K562 (cell line): ENCODE measurements around the gene LYRM7. TPM values are rescaled to one million over a fixed set of nuclear protein-coding genes. Genes with fewer than 3 reads are reported as not detected.

Experiments used
- BRD4 ChIP-seq: fragments of 200-600 bp; sonication (generic); IDR thresholded peaks from 2 replicates; pipeline ENCODE4 v1.6.1; 2017; ENCODE audit warnings: inconsistent platforms
- ERF ChIP-seq: fragments of 450-650 bp; formaldehyde crosslinking; IDR thresholded peaks from 2 replicates; pipeline ENCODE4 v1.4.0; 2020; ENCODE audit warnings: mild to moderate bottlenecking, mixed read lengths
- FOXJ2 ChIP-seq: fragments of 200-800 bp; sonication (Bioruptor generic); IDR thresholded peaks from 2 replicates; pipeline ENCODE4 v1.6.1; 2016; ENCODE audit warnings: missing genetic modification characterization, missing compliant biosample characterization
- RBBP5 ChIP-seq: fragments of 200-600 bp; sonication (generic); IDR thresholded peaks from 2 replicates; pipeline ENCODE4 v1.6.1; 2012; ENCODE audit warnings: borderline replicate concordance, mild to moderate bottlenecking, low read length, control low read depth, inconsistent platforms; ENCODE audit not compliant: insufficient read depth, poor library complexity, severe bottlenecking
- TEAD4 ChIP-seq, 2 experiments: sonication (generic) in 1 of 2; formaldehyde crosslinking in 1 of 2; IDR thresholded peaks; 2 replicates each; pipeline versions ENCODE4 v1.6.1 to v1.8.0; 2012 to 2022; ENCODE audit warnings: borderline replicate concordance in 1 of 2, inconsistent platforms in 1 of 2, low read length in 1 of 2, mild to moderate bottlenecking in 1 of 2, missing genetic modification reagents in 1 of 2
- VEZF1 ChIP-seq: fragments of 200-800 bp; sonication (Bioruptor generic); IDR thresholded peaks from 2 replicates; pipeline ENCODE4 v1.6.1; 2017; ENCODE audit warnings: missing genetic modification characterization, missing compliant biosample characterization
- ZNF184 ChIP-seq: sonication (generic); formaldehyde crosslinking; IDR thresholded peaks from 2 replicates; pipeline ENCODE4 v1.5.0; 2020; ENCODE audit warnings: missing genetic modification reagents
- ZNF398 ChIP-seq: fragments of 250-450 bp; sonication (Bioruptor Pico); IDR thresholded peaks from 2 replicates; pipeline ENCODE4 v1.8.0; 2021; ENCODE audit warnings: moderate library complexity, mild to moderate bottlenecking, inconsistent platforms
- ZNF408 ChIP-seq: fragments of 250-450 bp; sonication (Bioruptor Pico); IDR thresholded peaks from 2 replicates; pipeline ENCODE4 v1.4.0; 2020; ENCODE audit warnings: low read depth, mild to moderate bottlenecking, moderate library complexity
- ZNF584 ChIP-seq: fragments of 200-800 bp; sonication (Bioruptor generic); IDR thresholded peaks from 2 replicates; pipeline ENCODE4 v1.6.1; 2016; ENCODE audit warnings: low read depth, mild to moderate bottlenecking, missing genetic modification characterization, missing compliant biosample characterization
- polyA plus RNA-seq, 8 experiments: library from polyadenylated mRNA; depleted of rRNA in 4 of 8; stranded (reverse) in 5 of 8; unstranded in 3 of 8; fragments of >200 nt; fragmentation: Nextera tagmentation in 2 of 8; fragmentation: Illumina TruSeq in 1 of 8; extraction: Ambion mirVana in 2 of 8; extraction: Trizol in 1 of 8; gene quantifications; 2 replicates each; pipeline versions ENCODE4 v1.2.1 to v1.2.3, GENCODE V29; 2011 to 2014; ENCODE audit warnings: inconsistent platforms in 1 of 8, missing spikeins in 1 of 8
- total RNA-seq, 7 experiments: library from RNA; depleted of rRNA in 6 of 7; stranded (reverse); fragments of >200 nt in 6 of 7; fragmentation: Illumina TruSeq in 2 of 7; extraction: Trizol in 2 of 7; gene quantifications; 2 replicates each; pipeline versions ENCODE4 v1.2.1 to v1.2.3, GENCODE V29; 2011 to 2021; ENCODE audit warnings: low replicate concordance in 1 of 7
- TF ChIP-seq, protein P1 (sequence below): sonication (generic); IDR thresholded peaks from 2 replicates; pipeline ENCODE4 v1.6.1; 2016
- TF ChIP-seq, protein P2 (sequence below), 2 experiments: fragments of 450-650 bp; formaldehyde crosslinking in 1 of 2; IDR thresholded peaks; 2 replicates each; pipeline versions ENCODE4 v1.4.0 to v1.6.1; 2014 to 2020; ENCODE audit warnings: mild to moderate bottlenecking in 2 of 2, borderline replicate concordance in 1 of 2, low read depth in 1 of 2

The LYRM7 gene
- total and polyA plus RNA-seq, 9 of the 15 experiments (the other 6 are each of a cell fraction or from before 2014, with no cell fraction given), result 16.2 to 70.1 (median 33.3) TPM

DNA sequence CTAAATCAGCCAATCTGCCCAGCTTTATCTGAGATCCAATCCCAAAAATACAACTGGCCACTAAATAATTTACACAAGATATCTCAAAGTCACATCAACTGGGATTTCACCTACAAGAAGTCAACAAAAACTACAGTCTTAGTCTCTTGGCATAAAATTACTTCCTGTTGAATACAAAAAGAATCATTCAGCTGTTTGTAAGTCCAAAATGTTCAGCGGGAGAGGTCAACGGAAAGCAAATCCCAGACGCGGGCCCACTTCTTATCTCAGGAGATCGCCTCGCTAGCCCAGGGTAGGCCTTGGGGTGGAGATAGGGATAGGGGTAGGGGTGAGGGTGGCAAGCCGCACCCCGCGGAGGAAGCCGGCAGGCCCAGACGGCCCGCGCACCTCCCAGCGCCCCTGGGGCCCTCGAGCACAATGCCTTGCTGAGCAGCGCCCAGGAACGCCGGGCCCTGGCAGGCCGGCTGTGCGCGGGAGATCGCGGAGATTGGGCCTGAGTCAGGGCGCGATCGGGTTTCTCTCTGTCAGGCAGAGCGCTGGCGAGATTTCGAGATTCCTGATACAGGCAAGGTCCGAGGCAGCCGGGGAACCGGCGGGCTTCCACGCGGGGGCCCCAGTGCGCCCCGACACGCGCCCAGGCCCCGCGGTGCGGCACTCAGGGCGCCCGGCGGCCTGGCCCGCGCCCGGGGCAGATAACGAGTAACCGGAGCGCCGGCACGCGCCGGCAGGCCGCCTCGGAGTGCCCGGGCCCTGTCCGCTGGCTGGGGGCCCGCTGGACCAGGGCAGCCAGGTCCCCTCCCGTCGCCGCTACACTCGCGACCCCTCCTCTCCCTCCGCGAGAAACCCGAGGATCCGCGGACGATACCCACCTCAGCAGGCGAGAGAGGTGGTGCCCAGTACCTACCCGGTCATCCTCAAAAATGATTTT lies 6.3 kb upstream of the LYRM7 start (continued):
- TF ChIP-seq, protein P1, sequence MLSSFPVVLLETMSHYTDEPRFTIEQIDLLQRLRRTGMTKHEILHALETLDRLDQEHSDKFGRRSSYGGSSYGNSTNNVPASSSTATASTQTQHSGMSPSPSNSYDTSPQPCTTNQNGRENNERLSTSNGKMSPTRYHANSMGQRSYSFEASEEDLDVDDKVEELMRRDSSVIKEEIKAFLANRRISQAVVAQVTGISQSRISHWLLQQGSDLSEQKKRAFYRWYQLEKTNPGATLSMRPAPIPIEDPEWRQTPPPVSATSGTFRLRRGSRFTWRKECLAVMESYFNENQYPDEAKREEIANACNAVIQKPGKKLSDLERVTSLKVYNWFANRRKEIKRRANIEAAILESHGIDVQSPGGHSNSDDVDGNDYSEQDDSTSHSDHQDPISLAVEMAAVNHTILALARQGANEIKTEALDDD, result no peak
- TF ChIP-seq FOXJ2 (no peak), VEZF1 (CRISPR knock-in tag) (no peak; the same call in 1 of the 2 replicates), ZNF408 (CRISPR knock-in tag) (no peak), TEAD4 (IDR thresholded peaks at IDR 0.05; ENCODE audit: low read length) (no peak), TEAD4 (CRISPR knock-in tag; IDR thresholded peaks at IDR 0.05; ENCODE audit: borderline replicate concordance) (peak; percentile 69), ZNF184 (CRISPR knock-in tag) (no peak), ZNF584 (CRISPR knock-in tag) (no peak), RBBP5 (peak; percentile 91), BRD4 (peak; percentile 90; the same call in 1 of the 2 replicates), ZNF398 (CRISPR knock-in tag) (no peak), ERF (CRISPR knock-in tag) (peak; percentile 56; the same call in 1 of the 2 replicates)
- TF ChIP-seq, protein P2, sequence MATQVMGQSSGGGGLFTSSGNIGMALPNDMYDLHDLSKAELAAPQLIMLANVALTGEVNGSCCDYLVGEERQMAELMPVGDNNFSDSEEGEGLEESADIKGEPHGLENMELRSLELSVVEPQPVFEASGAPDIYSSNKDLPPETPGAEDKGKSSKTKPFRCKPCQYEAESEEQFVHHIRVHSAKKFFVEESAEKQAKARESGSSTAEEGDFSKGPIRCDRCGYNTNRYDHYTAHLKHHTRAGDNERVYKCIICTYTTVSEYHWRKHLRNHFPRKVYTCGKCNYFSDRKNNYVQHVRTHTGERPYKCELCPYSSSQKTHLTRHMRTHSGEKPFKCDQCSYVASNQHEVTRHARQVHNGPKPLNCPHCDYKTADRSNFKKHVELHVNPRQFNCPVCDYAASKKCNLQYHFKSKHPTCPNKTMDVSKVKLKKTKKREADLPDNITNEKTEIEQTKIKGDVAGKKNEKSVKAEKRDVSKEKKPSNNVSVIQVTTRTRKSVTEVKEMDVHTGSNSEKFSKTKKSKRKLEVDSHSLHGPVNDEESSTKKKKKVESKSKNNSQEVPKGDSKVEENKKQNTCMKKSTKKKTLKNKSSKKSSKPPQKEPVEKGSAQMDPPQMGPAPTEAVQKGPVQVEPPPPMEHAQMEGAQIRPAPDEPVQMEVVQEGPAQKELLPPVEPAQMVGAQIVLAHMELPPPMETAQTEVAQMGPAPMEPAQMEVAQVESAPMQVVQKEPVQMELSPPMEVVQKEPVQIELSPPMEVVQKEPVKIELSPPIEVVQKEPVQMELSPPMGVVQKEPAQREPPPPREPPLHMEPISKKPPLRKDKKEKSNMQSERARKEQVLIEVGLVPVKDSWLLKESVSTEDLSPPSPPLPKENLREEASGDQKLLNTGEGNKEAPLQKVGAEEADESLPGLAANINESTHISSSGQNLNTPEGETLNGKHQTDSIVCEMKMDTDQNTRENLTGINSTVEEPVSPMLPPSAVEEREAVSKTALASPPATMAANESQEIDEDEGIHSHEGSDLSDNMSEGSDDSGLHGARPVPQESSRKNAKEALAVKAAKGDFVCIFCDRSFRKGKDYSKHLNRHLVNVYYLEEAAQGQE (IDR thresholded peaks at IDR 0.05; ENCODE audit: borderline replicate concordance), result peak; percentile 35; the same call in 1 of the 2 replicates
- TF ChIP-seq, protein P2 (CRISPR knock-in tag; IDR thresholded peaks at IDR 0.05; ENCODE audit: low read depth), result 0 out of 2 replicates have a peak, but pooled peaks have one; percentile 68
